A673 (cell line): ENCODE measurements around the gene ADAT3. TPM values are rescaled to one million over a fixed set of nuclear protein-coding genes. Genes with fewer than 3 reads are reported as not detected.

Experiments used
- BruUV-seq: library from RNA; stranded (reverse); fragments of 400-500 nt; replicated peaks from 2 replicates; lab custom pipeline; 2021; lab: Mats Ljungman, UMichigan
- CTCF ChIA-PET: fragments of 300-600 bp; sonication (Branson Sonifier 250); formaldehyde crosslinking; loops from one replicate; lab custom pipeline; 2022; ENCODE audit warnings: antibody characterized with exemption; lab: Charles Lee
- POLR2A ChIA-PET: fragments of 300-600 bp; sonication (Branson Sonifier 250); formaldehyde crosslinking; loops from one replicate; lab custom pipeline; 2022; ENCODE audit warnings: antibody characterized with exemption; ENCODE audit not compliant: low non-redundant PET; lab: Charles Lee
- DNase-seq: peaks from one replicate; pipeline ENCODE4 v3.0.0-alpha.2; 2015; ENCODE audit warnings: low spot score
- H3K27ac ChIP-seq: fragments of 200-600 bp; sonication (generic); 2 replicates; pipeline ENCODE4 v1.5.1; 2016; ENCODE audit warnings: mixed run types, low read depth, mild to moderate bottlenecking, mixed read lengths, antibody characterized with exemption, low read length; ENCODE audit not compliant: poor library complexity, severe bottlenecking
- H3K27me3 ChIP-seq: fragments of 200-600 bp; sonication (generic); replicated peaks from 2 replicates; pipeline ENCODE4 v1.6.1; 2017; ENCODE audit warnings: mixed run types, low read depth, mild to moderate bottlenecking, mixed read lengths, antibody characterized with exemption, low read length; ENCODE audit not compliant: insufficient read depth, poor library complexity
- H3K36me3 ChIP-seq: fragments of 200-600 bp; sonication (generic); 2 replicates; pipeline ENCODE4 v1.6.1; 2016; ENCODE audit warnings: mixed run types, mild to moderate bottlenecking, mixed read lengths, antibody characterized with exemption, low read length; ENCODE audit not compliant: insufficient read depth, poor library complexity, severe bottlenecking
- H3K4me1 ChIP-seq: fragments of 200-600 bp; sonication (generic); 2 replicates; pipeline ENCODE4 v1.6.1; 2017; ENCODE audit warnings: mixed run types, mild to moderate bottlenecking, mixed read lengths, antibody characterized with exemption, low read length; ENCODE audit not compliant: insufficient read depth, poor library complexity, severe bottlenecking
- H3K4me3 ChIP-seq: fragments of 200-600 bp; sonication (generic); 2 replicates; pipeline ENCODE4 v1.5.1; 2016; ENCODE audit warnings: low read depth, mixed run types, mild to moderate bottlenecking, mixed read lengths, low read length; ENCODE audit not compliant: poor library complexity, severe bottlenecking
- H3K9me3 ChIP-seq: fragments of 200-600 bp; sonication (generic); 2 replicates; pipeline ENCODE4 v1.6.1; 2016; ENCODE audit warnings: mixed run types, low read depth, mild to moderate bottlenecking, mixed read lengths, antibody characterized with exemption, low read length; ENCODE audit not compliant: poor library complexity, severe bottlenecking
- CTCF ChIP-seq: fragments of 300-800, 200-600 bp; sonication (generic); conservative IDR thresholded peaks from 2 replicates; pipeline ENCODE4 v1.5.1; 2017; ENCODE audit warnings: low read depth, mild to moderate bottlenecking, antibody characterized with exemption, low read length, moderate library complexity, mixed read lengths
- EZH2 ChIP-seq: fragments of 200-600 bp; sonication (generic); IDR thresholded peaks from 2 replicates; pipeline ENCODE4 v1.6.1; 2017; ENCODE audit warnings: borderline replicate concordance, low read depth, mild to moderate bottlenecking, mixed read lengths, antibody characterized with exemption, low read length; ENCODE audit not compliant: poor library complexity, severe bottlenecking
- intact Hi-C: fragments of 100-400 bp; cut with micrococcal nuclease; formaldehyde crosslinking; loops from one replicate; pipeline ENCODE4 v1.10.0; 2022; ENCODE audit not compliant: unreplicated experiment
- total RNA-seq: library from RNA; stranded (reverse); gene quantifications from 2 replicates; pipeline ENCODE4 v1.2.3, GENCODE V29; 2021

The ADAT3 gene
- total RNA-seq, 1 experiment from 2014 or later: 18.0 TPM

- POLR2A ChIA-PET: no interaction called here
These were observed 16.1 kb downstream of the ADAT3 start for GRCh38 chr19:1921326-1921725.

GRCh38 chr19:1921825-1922224 is 16.6 kb downstream of the ADAT3 start:
- H3K4me1 ChIP-seq: no peaks in the 10 kb centered on the region
- H3K27ac ChIP-seq: no peak overlapping the region
- POLR2A ChIA-PET: no interaction called here
- no peaks in the 10 kb centered on the region for H3K9me3 ChIP-seq
- H3K4me3 ChIP-seq: no peak overlapping the region
- H3K36me3 ChIP-seq: peaks cover 47% of the 10 kb centered on the region
- no peaks in the 10 kb centered on the region for H3K27me3 ChIP-seq
- no TSS peak for BruUV-seq
- intact Hi-C loops: no loop called here
- CTCF ChIA-PET: no interaction called here
- TF ChIP-seq EZH2: no peak
- TF ChIP-seq CTCF: no peak
- DNase-seq: no peak

More at GRCh38 chr19:1921326-1921725, 16.1 kb downstream of the ADAT3 start:
- CTCF ChIA-PET: no interaction called here
- no peak for DNase-seq
- H3K4me3 ChIP-seq: no peak overlapping the region
- no TSS peak for BruUV-seq
- intact Hi-C loops: no loop called here
- no peaks in the 10 kb centered on the region for H3K27me3 ChIP-seq
- H3K36me3 ChIP-seq: peaks cover 47% of the 10 kb centered on the region
- no peak overlapping the region for H3K27ac ChIP-seq
- H3K9me3 ChIP-seq: no peaks in the 10 kb centered on the region
- no peaks in the 10 kb centered on the region for H3K4me1 ChIP-seq
- TF ChIP-seq CTCF: no peak
- no peak for TF ChIP-seq EZH2

GRCh38 chr19:1922803-1923202 is 17.6 kb downstream of the ADAT3 start:
- H3K4me1 ChIP-seq: no peaks in the 10 kb centered on the region
- no peaks in the 10 kb centered on the region for H3K9me3 ChIP-seq
- CTCF ChIA-PET: no interaction called here
- intact Hi-C loops: no loop called here
- H3K27ac ChIP-seq: no peak overlapping the region
- TF ChIP-seq CTCF: no peak
- no peak for TF ChIP-seq EZH2
- peaks cover 42% of the 10 kb centered on the region for H3K36me3 ChIP-seq
- no peak for DNase-seq
- H3K27me3 ChIP-seq: no peaks in the 10 kb centered on the region
- POLR2A ChIA-PET: no interaction called here
- H3K4me3 ChIP-seq: no peak overlapping the region
- BruUV-seq: no TSS peak
